OCI-LY7 (cell line): ENCODE data around the gene TMEM168. TPM values are rescaled to one million over a fixed set of nuclear protein-coding genes. Genes with fewer than 3 reads are reported as not detected.

Source experiments
- BruUV-seq: library from RNA; stranded (reverse); fragments of 400-500 nt; replicated peaks from 2 replicates; lab custom pipeline; 2021; lab: Mats Ljungman, UMichigan
- CTCF ChIA-PET: fragments of 300-600 bp; sonication (Branson Sonifier 250); formaldehyde crosslinking; loops from one replicate; lab custom pipeline; 2022; ENCODE audit warnings: antibody characterized with exemption; ENCODE audit not compliant: unreplicated experiment; lab: Charles Lee
- POLR2A ChIA-PET: fragments of 300-600 bp; sonication (Branson Sonifier 250); formaldehyde crosslinking; loops from one replicate; lab custom pipeline; 2022; ENCODE audit warnings: antibody characterized with exemption; lab: Charles Lee
- DNase-seq: peaks from one replicate; pipeline ENCODE4 v3.0.0-alpha.2; 2015; ENCODE audit warnings: low spot score
- H2AFZ ChIP-seq: fragments of 200-600 bp; sonication (generic), shearing (Covaris generic); 2 replicates; pipeline ENCODE4 v1.6.1; 2014; ENCODE audit warnings: mild to moderate bottlenecking, antibody characterized with exemption, low read length, moderate library complexity
- H3K27ac ChIP-seq: fragments of 200-600 bp; sonication (generic); 2 replicates; pipeline ENCODE4 v1.5.1; 2014; ENCODE audit warnings: mixed run types, low read depth, mild to moderate bottlenecking, moderate library complexity, low read length, inconsistent platforms; ENCODE audit not compliant: poor library complexity, severe bottlenecking
- H3K36me3 ChIP-seq: fragments of 200-600 bp; sonication (generic); 2 replicates; pipeline ENCODE4 v1.6.1; 2014; ENCODE audit warnings: mild to moderate bottlenecking, antibody characterized with exemption, low read length, moderate library complexity, mixed read lengths; ENCODE audit not compliant: insufficient read depth
- H3K4me1 ChIP-seq: fragments of 200-600 bp; sonication (generic); 2 replicates; pipeline ENCODE4 v1.5.1; 2014; ENCODE audit warnings: mild to moderate bottlenecking, low read length; ENCODE audit not compliant: insufficient read depth, poor library complexity, severe bottlenecking
- H3K4me2 ChIP-seq: fragments of 200-600 bp; sonication (generic); 2 replicates; pipeline ENCODE4 v1.6.1; 2014; ENCODE audit warnings: mild to moderate bottlenecking, low read length
- H3K4me3 ChIP-seq: fragments of 200-600 bp; sonication (generic); 2 replicates; pipeline ENCODE4 v1.5.1; 2014; ENCODE audit warnings: mild to moderate bottlenecking, low read depth, low read length; ENCODE audit not compliant: poor library complexity, severe bottlenecking
- H3K79me2 ChIP-seq: fragments of 200-600 bp; sonication (generic); 2 replicates; pipeline ENCODE4 v1.6.1; 2016; ENCODE audit warnings: low read depth, mild to moderate bottlenecking, low read length, moderate library complexity, mixed read lengths; ENCODE audit not compliant: insufficient read depth
- H3K9me2 ChIP-seq: fragments of 200-600 bp; sonication (generic); 2 replicates; pipeline ENCODE4 v1.6.1; 2016; ENCODE audit warnings: mild to moderate bottlenecking, low read length, mixed read lengths; ENCODE audit not compliant: insufficient read depth
- H3K9me3 ChIP-seq: fragments of 200-600 bp; sonication (generic); 2 replicates; pipeline ENCODE4 v1.6.1; 2014; ENCODE audit warnings: mild to moderate bottlenecking, mixed run types, low read length, mixed read lengths
- H4K20me1 ChIP-seq: fragments of 200-600 bp; sonication (generic); 2 replicates; pipeline ENCODE4 v1.6.1; 2014; ENCODE audit warnings: mild to moderate bottlenecking, antibody characterized with exemption, low read length, moderate library complexity, mixed read lengths; ENCODE audit not compliant: insufficient read depth
- EZH2phosphoT487 ChIP-seq: fragments of 200-600 bp; sonication (generic); IDR thresholded peaks from 2 replicates; pipeline ENCODE4 v1.6.1; 2018; ENCODE audit warnings: low read depth, borderline replicate concordance, mild to moderate bottlenecking, mixed run types, antibody characterized with exemption, low read length, moderate library complexity, mixed read lengths
- intact Hi-C: fragments of 100-400 bp; cut with micrococcal nuclease; formaldehyde crosslinking; loops from one replicate; pipeline ENCODE4 v1.10.0; 2022; ENCODE audit not compliant: unreplicated experiment
- total RNA-seq, 2 experiments: library from RNA; depleted of rRNA in 1 of 2; stranded (reverse); fragments of >200 nt in 1 of 2; shearing (Covaris generic) in 1 of 2; gene quantifications; 2 replicates each; pipeline ENCODE4 v1.2.3, GENCODE V29; 2014 to 2022
- TF ChIP-seq, protein P1 (sequence below): fragments of 200-600 bp; sonication (generic); conservative IDR thresholded peaks from 2 replicates; pipeline ENCODE4 v1.5.1; 2014; ENCODE audit warnings: mild to moderate bottlenecking, antibody characterized with exemption, low read length, moderate library complexity, mixed read lengths

Gene TMEM168
- total RNA-seq, 2 experiments from 2014 or later, result 3.5 to 9.2 TPM

DNA sequence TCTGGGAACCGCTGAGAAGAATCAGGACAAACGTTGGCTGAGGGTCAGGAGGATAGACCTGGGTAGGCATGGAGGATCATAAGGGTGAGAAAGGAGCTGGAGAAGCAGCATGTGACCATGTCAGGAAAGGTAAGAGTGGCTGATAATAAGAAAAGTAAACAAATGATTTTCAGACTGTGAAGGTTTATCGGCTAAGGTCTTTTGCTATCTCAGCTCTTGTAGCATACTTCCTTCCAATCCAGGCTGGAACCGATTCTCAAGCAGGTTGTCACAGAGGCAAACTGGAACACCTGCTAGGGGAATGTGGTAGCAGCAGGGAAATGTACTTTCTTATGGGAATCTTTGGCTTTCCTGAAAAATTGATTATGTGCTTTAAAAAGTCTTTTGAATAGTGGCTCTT, 74.7 kb downstream of the TMEM168 start:
- H3K4me3 ChIP-seq, result no peak overlapping the region
- H3K4me1 ChIP-seq, result no peaks in the 10 kb centered on the region
- intact Hi-C loops, result no loop called here
- no peaks in the 10 kb centered on the region for H3K79me2 ChIP-seq
- TF ChIP-seq, protein P1, sequence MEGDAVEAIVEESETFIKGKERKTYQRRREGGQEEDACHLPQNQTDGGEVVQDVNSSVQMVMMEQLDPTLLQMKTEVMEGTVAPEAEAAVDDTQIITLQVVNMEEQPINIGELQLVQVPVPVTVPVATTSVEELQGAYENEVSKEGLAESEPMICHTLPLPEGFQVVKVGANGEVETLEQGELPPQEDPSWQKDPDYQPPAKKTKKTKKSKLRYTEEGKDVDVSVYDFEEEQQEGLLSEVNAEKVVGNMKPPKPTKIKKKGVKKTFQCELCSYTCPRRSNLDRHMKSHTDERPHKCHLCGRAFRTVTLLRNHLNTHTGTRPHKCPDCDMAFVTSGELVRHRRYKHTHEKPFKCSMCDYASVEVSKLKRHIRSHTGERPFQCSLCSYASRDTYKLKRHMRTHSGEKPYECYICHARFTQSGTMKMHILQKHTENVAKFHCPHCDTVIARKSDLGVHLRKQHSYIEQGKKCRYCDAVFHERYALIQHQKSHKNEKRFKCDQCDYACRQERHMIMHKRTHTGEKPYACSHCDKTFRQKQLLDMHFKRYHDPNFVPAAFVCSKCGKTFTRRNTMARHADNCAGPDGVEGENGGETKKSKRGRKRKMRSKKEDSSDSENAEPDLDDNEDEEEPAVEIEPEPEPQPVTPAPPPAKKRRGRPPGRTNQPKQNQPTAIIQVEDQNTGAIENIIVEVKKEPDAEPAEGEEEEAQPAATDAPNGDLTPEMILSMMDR, result no peak
- no peak for TF ChIP-seq EZH2phosphoT487
- H3K4me2 ChIP-seq, result no peak overlapping the region
- H3K27ac ChIP-seq, result no peak overlapping the region
- DNase-seq, result no peak
- no peaks in the 10 kb centered on the region for H3K9me2 ChIP-seq
- H3K9me3 ChIP-seq, result no peaks in the 10 kb centered on the region
- ChIA-PET CTCF (no interaction called here), POLR2A (no interaction called here)
- BruUV-seq, result no TSS peak
- H2AFZ ChIP-seq, result no peak overlapping the region
- H3K36me3 ChIP-seq, result no peaks in the 10 kb centered on the region
- no peaks in the 10 kb centered on the region for H4K20me1 ChIP-seq

DNA sequence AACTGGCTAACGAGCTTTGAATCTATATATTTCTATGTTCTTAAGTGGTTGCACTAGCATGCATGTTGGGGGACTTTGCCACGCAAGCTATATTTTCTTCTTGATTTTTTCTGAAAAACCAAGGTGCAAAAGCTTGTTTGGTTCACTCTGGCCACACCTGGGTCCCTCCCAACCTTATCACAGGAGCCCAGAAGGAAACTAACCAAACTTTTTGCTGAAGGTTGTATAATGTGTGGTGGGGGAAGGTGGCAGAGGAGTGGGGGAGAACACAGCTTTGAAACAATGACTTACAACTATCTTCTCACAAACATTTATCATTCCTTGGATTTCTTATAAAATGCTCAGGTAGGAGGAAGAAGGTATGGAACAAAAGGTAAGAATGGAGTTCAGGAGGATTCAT, 75.3 kb downstream of the TMEM168 start:
- no peaks in the 10 kb centered on the region for H3K9me2 ChIP-seq
- DNase-seq, result no peak
- H3K4me1 ChIP-seq, result no peaks in the 10 kb centered on the region
- no peaks in the 10 kb centered on the region for H3K79me2 ChIP-seq
- POLR2A ChIA-PET, result interaction anchor here (0.7 kb wide), 1 partner anchor 29 kb away, joined by 3 read pairs; no protein-coding TSS in a partner anchor
- H3K36me3 ChIP-seq, result no peaks in the 10 kb centered on the region
- no peak for TF ChIP-seq EZH2phosphoT487
- TF ChIP-seq, protein P1, result no peak
- intact Hi-C loops, result no loop called here
- no peak overlapping the region for H3K4me3 ChIP-seq
- no TSS peak for BruUV-seq
- CTCF ChIA-PET, result no interaction called here
- H2AFZ ChIP-seq, result no peak overlapping the region
- H4K20me1 ChIP-seq, result no peaks in the 10 kb centered on the region
- no peak overlapping the region for H3K4me2 ChIP-seq
- H3K9me3 ChIP-seq, result no peaks in the 10 kb centered on the region
- no peak overlapping the region for H3K27ac ChIP-seq
